ENCODE data around the gene TLE5.
A peak's percentile ranks its signal among the peaks of the same experiment; 100 is the strongest.

The TLE5 gene, protein sequence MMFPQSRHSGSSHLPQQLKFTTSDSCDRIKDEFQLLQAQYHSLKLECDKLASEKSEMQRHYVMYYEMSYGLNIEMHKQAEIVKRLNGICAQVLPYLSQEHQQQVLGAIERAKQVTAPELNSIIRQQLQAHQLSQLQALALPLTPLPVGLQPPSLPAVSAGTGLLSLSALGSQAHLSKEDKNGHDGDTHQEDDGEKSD

DNA sequence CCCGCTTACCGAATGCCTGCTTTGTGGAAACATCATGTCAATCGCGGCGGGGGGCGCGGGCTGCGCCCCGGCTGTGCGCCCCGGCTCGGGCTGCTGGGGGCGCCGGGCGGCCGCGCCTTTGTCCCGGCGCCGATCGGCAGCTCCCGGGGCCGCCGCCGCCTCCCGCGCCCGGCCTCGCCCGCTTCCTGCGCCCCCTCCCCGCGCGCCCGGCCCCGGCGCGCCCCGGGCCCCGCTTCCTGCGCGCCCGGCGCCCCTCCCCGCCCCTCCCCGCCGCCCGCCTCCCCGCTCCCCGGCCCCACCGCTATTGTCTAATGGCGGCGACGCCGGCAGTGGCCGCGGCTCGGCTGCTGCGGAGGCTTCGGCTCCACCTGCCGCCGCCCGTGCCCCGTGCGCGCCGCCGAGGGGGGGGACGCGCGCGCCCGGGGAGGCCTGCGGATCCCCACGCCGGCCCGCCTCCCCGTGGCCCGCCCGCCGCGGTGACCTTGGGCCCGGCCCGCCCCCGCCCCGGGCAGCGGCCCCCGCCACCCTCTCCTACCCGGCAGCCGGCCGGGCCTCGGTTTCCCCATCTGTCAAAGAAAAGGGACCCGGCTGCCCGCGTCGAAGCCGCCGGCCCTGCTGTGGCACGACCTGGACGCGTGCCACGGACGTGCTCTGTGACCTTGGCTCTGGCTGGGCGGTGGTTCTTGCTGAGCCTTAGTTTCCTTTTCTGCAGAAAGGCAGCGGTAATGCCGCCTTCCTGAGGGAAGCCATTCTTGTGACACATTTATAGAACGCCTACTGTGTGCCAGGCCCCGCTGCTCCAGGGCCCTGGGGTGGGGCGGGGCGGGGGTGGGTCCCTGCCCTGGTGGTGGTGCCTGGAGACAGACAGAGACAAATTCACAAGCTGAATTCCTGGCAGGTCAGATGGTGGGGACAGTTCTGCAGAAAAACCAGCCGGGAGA is at the start of gene TLE5:
Gene TLE5, minus strand, starts transcription at position 331 of the 941 bp plus-strand sequence. Its CDS starts 295 bp downstream, at position 36.
- DNase-seq: peak; percentile 62 to 68

DNA sequence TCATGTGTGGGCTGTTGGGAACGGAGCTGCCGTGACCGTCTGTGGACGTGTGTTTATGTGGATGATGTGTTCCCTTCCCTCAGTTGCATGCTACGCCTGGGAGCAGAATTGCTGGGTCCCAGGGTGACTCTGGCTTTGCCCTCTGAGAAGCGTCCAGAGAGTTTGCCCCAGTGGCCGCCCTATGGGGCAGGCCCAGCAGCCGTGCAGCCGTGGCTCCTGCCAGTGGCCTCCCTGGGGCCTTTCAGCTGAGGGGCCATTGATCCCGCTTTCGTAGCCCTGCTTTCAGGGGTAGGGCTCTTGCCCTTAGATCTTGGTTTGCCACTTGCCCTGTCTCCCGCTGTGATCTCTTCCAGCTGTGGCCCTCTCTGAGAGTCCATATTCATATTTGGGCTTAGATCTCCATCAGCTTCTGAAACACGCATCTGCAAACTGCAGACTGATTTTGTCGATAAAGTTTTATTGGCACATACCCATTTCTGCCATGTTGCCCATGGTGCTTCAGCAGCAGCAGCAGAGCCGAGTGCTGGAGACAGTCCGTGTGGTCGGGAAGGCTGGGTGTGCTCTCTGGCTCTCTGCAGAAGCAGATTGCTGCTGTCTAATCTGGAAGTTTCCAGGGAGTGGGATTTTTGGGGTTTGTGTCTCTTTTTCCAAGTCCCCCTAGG is 49.4 kb upstream of the TLE5 start:
- DNase-seq: no peak

DNA sequence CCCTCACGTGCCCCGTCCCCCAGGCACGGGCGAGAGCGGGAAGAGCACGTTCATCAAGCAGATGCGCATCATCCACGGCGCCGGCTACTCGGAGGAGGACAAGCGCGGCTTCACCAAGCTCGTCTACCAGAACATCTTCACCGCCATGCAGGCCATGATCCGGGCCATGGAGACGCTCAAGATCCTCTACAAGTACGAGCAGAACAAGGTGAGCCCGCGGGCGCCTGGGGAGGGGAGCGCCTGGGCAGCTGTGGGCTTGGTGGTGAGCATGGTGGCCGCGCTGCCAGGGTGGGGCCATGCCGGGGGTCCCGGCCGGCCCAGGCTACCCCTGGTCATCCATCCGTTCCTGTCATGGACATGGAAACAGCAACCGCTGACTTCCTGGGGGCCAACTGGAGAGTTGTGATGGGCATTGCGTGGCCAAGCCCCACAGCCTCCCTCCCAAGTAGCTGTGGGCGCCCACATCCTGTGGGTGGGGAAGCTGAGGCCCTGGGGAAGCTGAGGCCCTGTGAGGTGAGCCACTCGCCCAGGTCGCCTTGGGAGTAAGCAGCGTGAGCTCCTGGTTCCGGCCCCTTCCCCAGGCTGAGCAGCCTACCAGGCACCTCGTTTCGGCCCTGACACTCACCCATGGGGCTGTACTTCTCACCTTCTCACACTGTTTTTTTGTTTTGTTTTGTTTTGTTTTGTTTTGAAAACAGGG is 48.0 kb upstream of the TLE5 start:
- DNase-seq: no peak

DNA sequence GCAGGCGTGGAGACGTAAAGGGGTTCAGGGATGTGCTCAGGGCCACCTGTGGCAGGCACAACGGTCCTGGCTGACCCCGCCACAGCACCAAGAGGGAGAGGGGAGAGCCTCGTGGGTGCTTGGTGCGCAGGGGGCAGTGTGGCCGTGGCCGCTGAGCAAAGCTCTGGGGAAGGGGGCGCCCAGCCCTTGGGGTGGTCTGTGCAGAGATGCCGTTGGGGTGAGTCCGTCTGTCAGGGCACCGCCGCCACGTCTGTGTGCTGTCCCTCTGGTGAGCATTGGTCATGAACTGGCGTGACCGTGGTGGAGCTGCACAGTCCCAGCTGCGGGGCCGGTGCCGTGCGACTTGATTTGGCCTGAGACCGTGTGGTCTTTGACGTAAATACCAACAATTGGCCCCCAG is 47.2 kb upstream of the TLE5 start:
- DNase-seq: no peak

DNA sequence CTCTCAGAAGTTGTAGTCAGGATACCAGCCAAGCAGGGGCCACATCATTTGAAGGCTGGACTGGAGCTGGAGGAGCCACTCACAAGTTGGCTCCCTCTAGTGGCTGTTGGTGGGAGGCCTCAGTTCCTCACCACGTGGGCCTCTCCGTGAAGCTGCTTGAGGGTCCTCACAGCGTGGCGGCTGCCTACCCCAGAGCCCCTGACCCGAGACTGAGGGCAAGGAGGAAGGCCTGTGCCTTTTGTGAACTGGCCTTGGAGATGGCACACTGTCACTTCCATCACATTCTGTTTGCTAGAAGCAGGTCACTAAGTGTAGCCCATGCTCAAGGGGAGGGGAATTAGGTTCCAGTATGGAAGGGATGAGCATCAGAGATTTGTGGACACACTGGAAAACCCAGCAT is 46.5 kb upstream of the TLE5 start:
- DNase-seq: peak; percentile 68 to 77

DNA sequence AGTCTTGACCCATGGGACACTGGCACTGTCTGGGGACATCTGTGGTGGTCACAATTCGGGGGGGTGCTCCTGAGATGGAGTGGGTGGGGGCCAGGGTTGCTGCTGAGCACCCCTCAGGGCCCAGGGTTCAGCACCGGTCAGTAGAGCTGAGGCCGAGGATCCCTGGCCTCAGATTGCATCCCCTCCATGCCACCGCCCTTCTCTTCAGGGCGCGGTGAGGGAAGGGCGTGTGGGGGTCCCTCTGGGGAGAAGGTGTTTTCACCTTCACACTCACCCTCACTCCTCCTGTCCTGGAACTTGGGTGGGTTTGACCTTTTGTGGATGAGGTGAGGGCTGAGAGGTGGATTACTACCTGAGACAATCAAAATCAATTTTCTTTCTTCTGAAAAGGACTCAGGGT is 45.4 kb upstream of the TLE5 start:
- no peak for DNase-seq

DNA sequence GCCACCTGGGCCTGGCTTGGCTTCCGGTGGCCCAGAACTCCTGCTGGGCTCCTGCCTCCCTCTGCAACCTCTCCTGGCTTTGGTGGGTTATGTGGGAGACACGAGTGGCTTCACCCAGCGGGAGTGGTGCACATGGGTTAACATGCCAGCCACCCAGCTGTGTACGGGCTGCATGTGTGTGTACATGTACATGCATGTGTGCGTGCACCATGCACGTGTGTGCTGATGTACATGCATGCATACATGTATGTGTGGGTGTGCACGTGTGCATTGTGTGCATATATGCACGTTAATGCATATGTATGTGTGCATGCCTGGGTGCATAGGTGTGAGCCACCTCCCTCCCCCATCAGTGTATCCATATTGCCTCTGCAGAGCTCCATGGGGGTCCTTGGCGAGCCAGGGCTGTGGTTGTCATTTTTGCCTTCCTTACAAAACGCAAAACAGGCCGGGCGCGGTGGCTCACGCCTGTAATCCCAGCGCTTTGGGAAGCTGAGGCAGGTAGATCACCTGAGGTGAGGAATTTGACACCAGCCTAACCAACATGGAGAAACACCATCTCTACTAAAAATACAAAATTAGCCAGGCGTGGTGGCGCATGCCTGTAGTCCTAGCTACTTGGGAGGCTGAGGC is 44.3 kb upstream of the TLE5 start:
- DNase-seq: no peak

DNA sequence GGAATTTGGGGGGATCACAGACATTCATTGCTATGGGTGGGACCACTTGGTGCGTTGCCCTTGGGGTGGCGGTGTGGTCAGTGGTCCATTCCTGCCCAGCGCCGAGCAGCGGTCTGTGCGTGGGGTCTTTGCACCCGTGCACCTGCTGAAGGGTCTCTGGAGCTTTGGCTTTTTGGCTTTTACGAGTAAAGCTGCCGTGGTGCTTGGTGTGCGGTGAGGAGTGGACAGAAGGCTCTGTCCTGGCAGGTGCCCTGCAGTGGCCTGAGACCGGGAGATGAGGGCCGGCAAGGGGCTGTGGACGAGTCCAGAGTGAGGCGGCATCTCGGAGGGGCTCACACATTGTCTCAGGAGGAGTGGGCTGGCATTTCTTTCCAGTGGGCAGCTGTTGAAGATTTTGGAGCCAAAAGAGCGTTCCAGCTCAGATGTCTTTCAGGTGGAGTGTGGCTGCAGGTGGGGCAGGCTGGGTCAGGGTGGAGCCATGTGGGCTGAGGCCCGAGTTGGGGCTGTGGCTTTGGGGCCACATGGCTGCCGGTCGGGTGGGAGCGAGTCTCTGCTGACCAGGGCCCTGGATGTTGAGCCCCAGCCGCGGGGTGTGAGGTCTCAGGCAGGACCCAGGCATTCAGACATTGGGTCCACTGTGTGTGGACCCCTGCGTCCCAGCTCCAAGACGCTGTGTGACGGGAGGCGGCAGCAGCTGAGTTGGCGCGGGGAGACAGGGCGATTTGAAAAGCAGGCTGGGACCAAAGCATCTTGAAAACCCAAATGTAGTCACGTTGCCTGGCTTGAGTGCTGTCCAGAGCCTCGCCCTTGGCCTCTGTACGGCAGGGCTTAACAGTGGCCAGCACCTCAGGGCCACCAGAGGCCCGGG is 43.6 kb upstream of the TLE5 start:
- no peak for DNase-seq

DNA sequence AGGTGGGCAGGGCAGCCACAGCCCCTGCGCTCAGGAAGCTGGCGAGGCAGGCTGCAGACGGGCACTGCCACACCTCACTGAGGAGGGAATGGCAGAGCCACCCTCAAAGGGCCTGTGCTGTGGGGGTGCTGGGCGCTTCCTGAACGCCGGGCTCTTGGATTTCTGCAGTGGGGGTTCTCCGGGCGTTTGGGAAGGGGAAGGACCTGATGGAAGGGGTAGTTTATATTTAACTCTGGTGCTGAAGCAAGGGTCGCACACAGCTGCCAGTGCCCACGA is 42.4 kb upstream of the TLE5 start:
- DNase-seq: no peak

DNA sequence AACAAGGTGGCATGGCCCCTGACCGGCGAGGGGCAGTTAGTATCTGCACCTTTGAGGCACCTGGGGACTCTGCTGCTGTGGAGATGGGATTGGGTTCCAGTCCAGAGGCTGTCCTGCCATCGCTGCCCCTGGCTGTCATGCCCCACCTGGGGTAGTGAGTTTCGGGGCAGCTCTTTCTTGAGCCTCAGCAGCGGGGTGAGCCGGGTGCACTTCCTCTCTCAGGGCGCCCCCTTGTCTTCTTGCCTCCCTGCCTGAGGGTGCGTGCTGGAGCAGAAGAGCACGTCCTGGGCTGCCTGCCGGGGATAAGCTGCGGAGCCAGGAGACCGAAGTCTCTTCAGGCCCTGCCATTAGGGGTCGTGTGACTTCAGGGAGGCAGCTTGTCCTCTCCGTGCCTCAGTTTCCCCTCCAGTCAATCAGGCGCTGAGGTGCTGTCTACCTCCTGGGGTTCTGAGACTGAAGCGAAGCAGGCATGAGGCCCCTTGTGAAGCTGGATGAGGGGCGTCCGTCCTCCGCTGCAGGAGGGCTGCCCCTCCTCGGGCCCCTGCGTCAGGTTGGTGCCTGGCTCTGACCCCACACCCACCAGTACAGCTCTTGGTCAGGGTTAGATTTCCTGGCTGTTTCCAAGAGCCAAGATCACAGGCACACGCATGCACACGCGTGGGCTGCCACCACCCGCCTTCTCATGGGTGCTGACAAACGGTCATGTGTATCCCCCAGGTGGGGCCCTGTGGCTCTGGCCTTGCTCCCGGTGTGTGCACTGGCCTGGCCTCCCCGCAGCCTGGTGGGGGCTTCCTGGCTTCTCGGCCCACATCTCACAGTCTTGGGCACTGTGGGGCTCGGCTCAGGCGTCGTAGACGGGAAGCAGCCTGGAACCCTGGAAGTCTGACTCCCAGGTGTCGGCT is 40.2 kb upstream of the TLE5 start:
- DNase-seq: no peak

DNA sequence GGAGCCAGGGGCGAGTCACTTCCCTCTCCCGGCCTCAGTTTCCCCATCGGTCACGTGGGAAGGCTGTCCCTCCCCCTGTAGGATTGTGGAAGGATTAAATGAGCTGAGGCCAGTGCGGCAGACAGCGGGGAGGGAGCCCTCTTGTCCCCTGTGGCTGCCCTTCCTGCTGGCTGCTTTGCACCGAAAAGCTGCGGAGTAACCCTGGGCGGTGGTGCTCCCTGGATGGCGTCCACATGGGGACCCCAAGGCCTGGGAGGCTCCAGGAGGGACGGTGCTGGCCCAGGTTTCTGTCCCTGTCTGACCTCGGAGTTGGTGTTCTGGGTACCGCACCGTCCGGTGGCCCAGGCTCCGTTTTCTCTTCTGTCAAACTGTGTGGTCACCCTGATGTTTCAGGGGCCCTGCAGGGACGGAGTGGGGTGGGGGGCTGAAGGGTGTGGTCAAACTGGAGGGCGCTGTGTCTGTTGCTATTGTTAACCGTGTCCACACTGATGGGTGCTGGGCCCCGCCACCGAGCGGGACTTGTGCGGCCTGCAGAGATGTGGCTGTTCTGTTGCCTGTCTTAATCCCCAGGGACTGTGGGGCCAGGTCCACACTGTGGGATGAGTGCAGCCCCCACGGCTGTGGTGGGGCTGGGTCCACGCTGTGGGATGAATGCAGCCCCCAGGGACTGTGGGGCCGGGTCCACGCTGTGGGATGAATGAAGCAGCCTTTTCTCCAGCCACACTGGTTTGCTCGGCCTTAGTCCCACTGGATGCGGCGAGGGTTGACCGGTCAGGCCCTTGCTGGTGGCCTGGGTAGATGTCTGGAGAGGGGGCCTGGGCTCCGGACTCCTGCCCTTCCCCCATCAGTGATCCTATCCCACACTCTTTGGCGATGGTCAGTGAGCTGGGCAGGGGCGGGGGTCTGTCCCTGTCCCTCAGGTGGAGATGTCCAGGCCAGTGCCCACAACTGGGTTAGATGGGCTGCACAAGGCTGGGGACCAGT is 38.7 kb upstream of the TLE5 start:
- DNase-seq: no peak

DNA sequence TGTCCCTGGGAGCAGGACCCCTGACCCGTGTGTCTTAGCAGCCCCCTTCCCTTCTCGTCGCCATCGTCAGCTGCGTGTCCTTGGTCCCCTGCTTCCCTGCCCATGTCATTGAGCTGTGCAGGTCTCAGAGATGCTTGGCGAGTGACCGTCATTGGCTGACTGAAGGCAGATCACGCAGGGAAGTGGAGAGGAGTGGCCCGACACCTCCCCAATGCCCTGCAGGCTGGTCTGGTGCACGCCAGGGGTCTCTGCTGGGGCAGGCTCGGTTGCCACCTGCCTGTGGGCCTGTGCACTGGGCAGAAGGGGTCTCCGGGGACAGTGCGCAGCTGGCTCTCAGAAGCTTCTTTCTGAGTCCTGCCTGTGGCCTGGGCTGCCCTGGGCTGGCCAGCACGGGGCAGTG is 38.0 kb upstream of the TLE5 start:
- no peak for DNase-seq

DNA sequence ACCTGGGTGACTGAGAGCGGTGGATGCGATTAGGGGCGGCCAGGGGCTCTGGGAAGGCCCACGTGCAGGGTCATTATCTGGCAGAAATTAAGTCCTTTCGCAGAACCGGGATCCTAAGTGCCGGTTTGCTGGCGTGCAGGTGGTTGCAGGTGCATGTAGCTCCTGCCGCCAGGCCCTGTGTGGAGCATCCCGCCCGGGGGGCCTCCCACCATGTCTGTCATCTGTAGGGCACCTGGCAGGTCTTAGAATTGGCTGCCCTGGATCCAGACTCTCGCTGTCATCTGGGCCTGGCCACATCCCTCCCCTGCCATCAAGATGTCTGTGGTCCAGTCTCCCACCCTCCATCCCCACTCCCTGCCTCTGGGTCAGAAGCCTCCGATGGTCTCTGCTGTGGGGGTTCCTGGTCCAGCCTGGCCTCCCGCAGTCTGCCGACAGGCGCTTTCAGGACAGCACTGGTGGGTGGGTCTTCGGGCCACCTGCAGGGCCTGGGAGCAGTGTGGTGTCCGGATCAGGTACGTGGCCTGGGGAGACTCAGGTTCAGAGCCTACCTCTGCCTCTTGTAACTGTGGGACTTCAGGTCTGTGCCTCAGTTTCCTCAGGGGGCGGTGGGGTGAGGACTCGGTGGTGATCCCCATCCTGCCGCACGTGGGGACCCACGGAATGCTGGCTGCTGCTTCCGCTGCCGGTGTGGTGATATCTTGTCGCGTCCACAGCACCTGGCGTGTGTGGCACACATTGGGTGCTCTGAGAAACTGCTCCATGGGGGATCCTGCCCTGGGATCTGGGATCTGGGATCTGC is 37.3 kb upstream of the TLE5 start:
- no peak for DNase-seq

DNA sequence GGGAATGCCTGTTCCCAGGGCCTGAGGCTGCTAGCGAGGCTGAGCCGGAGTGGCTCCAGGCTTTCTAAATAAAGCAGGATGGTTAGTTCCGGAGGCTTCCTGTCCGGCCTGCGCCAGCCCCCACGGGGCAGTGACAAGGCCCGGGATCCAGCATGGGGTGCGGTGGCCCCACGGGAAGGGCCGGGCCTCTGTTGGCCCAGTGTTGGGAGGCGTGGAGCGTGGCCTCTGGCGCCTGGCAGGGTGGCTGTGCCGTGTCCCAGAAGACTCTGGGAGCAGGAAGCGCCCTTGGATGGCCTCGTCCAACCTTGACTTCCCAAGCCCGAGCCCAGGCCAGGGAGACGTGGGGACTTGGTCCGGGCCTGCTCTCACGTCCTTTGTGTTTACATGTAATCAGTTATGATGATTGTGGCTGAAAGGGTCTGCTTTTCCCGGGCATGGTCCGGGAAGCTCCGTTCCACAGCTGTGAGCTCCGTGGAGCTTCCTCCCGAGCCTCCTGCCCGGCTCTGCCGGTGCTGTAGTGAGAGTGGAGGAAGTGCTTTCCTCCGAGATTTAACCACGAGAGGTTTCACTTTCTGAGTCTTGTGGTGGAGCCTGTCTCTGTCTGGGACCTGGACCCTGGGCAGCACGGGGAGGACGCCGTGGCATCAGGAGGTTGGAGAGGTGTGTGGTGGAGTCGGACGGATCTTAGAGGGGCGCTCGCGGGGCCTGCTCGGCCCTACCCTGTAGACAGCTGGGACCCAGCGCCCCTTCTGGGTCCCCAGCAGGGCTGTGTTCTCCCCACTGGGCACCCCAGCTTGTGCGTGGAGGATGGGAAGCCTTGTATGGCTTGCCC is 36.4 kb upstream of the TLE5 start:
- peak in 1 of 2 donors; percentile 18 for DNase-seq

DNA sequence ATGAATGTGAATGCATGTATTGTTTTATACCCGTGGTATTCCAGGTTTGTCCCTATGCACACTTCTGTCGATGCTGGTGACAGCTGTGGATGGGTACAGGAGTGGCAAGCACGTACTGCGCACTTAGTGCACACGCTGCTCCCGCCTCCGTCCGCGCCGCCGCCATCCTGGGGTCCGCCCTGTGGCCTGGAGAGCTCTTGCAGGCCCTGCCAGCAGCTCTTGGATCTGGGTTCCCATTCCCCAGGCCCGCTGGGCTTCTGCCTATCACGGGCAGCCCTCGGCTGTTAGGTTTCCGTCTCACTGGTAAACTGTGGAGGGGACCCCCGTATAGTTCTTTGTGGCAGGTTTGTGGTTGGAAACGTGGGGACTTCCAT is 35.8 kb upstream of the TLE5 start:
- no peak for DNase-seq

DNA sequence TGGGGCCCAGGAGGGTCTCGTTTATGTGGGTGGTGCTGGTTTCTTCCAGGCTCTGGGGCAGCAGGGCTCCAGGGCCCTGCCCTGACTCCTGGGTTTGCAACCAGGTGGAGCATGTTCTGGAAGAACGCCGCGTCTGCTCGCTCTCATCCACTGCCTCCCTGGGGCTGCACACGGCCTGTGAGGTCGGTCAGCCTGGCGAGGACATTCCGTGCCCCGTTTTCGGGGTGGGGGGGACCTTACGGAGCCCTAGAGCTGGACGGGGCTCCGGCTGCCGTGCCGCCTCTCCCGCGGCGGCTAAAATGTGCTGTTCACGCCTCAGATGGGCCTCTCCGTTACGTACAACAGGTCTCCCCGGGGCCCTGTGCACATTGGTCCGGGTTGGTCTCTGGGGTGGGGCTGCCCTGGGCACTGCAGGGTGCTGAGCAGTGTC is 35.2 kb upstream of the TLE5 start:
- DNase-seq: no peak

DNA sequence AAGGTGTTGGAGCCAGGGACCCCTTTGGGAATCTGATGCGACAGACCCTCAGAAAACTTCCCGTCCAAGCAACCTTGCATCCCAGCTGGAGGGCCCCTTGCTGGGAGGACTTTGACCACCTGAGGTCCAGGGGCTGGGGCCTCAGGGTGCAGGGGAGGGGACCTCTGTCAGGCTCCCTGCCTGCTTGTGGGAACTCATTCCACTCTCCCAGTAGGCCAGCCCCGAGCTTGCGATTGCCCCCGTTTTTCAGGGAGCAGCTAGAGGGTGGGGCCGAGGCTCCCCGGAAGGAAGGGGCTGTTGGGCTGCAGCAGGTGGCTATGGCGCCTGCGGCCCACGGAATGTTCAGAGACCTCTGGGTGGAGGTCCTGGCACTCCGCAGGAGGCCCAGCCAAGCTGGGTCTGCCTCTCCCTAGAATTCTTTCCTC is 34.6 kb upstream of the TLE5 start:
- no peak for DNase-seq

All from activated CD4-positive, alpha-beta T cell treated with anti-CD3 and anti-CD28 coated beads for 4 hours (primary cell).